OCI-LY7 (cell line): Measurements from ENCODE around the gene TMEM63A.

Source experiments
- EZH2phosphoT487 ChIP-seq: fragments of 200-600 bp; sonication (generic); IDR thresholded peaks from 2 replicates; pipeline ENCODE4 v1.6.1; 2018; ENCODE audit warnings: low read depth, borderline replicate concordance, mild to moderate bottlenecking, mixed run types, antibody characterized with exemption, low read length, moderate library complexity, mixed read lengths
- TF ChIP-seq, protein P1 (sequence below): fragments of 200-600 bp; sonication (generic); conservative IDR thresholded peaks from 2 replicates; pipeline ENCODE4 v1.5.1; 2014; ENCODE audit warnings: mild to moderate bottlenecking, antibody characterized with exemption, low read length, moderate library complexity, mixed read lengths

DNA sequence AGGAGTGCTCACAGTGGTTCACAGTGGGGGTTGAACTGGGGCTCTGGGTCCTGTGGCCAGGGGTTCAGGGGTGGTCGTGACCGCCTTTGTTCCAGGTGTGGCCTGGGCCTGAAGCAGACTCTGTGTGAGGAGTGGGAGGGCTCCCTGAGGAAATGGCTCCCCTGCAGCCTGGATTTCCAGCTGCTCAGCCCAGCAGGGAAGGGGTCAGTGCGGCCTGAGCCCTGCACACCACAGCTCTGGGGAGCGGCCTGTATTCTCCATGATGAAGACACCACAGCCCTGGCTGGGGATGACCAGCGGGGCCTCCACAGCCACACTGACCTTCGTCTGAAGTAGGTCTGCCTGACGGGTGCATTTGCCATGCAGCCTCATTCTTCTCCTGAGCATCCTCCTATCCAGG, 25.2 kb upstream of the TMEM63A start:
- TF ChIP-seq, protein P1, sequence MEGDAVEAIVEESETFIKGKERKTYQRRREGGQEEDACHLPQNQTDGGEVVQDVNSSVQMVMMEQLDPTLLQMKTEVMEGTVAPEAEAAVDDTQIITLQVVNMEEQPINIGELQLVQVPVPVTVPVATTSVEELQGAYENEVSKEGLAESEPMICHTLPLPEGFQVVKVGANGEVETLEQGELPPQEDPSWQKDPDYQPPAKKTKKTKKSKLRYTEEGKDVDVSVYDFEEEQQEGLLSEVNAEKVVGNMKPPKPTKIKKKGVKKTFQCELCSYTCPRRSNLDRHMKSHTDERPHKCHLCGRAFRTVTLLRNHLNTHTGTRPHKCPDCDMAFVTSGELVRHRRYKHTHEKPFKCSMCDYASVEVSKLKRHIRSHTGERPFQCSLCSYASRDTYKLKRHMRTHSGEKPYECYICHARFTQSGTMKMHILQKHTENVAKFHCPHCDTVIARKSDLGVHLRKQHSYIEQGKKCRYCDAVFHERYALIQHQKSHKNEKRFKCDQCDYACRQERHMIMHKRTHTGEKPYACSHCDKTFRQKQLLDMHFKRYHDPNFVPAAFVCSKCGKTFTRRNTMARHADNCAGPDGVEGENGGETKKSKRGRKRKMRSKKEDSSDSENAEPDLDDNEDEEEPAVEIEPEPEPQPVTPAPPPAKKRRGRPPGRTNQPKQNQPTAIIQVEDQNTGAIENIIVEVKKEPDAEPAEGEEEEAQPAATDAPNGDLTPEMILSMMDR, result no peak
- TF ChIP-seq EZH2phosphoT487, result no peak
